Progenitor cell of endocrine pancreas (in vitro differentiated cells): ENCODE results near the gene PPP1R1C. TPM values are rescaled to one million over a fixed set of nuclear protein-coding genes. Genes with fewer than 3 reads are reported as not detected.

Experiments
- DNase-seq: peaks from one replicate; pipeline ENCODE4 v3.0.0; 2021; ENCODE audit warnings: low spot score; ENCODE audit not compliant: unreplicated experiment
- H3K27ac Mint-ChIP-seq: 2 replicates; pipeline ENCODE4 v1.8.0; 2021; ENCODE audit warnings: mild to moderate bottlenecking, moderate library complexity, mixed read lengths
- H3K27me3 Mint-ChIP-seq: 2 replicates; pipeline ENCODE4 v1.8.0; 2021; ENCODE audit warnings: mixed read lengths
- H3K36me3 Mint-ChIP-seq: 2 replicates; pipeline ENCODE4 v1.8.0; 2022; ENCODE audit warnings: mixed read lengths; ENCODE audit not compliant: insufficient read depth
- H3K4me1 Mint-ChIP-seq: 2 replicates; pipeline ENCODE4 v1.8.0; 2021; ENCODE audit warnings: low read depth, mixed read lengths
- H3K4me3 Mint-ChIP-seq: 2 replicates; pipeline ENCODE4 v1.8.0; 2021; ENCODE audit warnings: low read depth, mild to moderate bottlenecking, moderate library complexity, mixed read lengths
- H3K9me3 Mint-ChIP-seq: 2 replicates; pipeline ENCODE4 v1.8.0; 2021; ENCODE audit warnings: low read depth, mixed read lengths
- CTCF ChIP-seq: fragments of 200-600 bp; sonication (generic); IDR thresholded peaks from one replicate; pipeline ENCODE4 v1.5.0; 2021; ENCODE audit warnings: antibody characterized with exemption, mild to moderate bottlenecking; ENCODE audit not compliant: unreplicated experiment
- total RNA-seq: library from RNA; stranded (reverse); gene quantifications from 2 replicates; pipeline ENCODE4 v1.2.1, GENCODE V29; 2021

PPP1R1C gene
- total RNA-seq, 1 donor from 2014 or later: 5.6 TPM

DNA sequence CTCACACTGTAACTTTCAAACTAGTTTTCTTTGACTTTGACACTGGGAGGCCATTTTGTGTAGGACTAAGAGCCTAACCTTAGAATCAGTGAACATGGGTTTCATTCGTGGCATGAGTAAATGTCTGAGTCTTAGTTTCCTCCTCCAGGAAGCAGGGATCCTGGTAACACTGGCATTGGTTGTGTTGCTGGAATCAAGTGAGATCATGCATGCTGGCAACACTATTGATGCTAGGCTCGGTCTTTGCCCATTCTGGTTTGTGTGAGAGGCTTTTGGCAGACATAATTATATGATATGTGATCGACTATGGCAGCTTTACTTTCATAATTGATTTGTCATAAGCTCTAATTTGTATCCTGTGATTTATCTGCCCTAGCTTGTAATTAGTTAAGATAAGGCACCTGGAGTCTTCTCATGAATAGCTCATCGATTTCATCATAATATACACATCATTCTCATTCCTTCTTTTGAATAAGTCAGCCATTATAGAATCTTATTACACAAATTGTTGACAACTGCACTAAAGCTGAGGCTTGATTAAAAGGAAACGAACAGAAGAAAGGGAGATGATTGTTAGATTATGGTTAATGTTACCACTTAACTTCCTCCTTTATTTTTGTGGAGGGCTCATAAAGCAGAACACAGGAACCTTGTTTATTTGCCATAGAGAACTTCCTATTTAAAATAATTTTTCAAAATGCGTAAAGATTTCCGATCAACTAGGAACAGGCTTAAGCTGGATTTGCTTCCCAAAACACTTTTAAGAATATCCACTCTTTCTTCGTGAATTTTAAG lies 12.6 kb downstream of the PPP1R1C start:
- no peak overlapping the region for H3K4me3 Mint-ChIP-seq

DNA sequence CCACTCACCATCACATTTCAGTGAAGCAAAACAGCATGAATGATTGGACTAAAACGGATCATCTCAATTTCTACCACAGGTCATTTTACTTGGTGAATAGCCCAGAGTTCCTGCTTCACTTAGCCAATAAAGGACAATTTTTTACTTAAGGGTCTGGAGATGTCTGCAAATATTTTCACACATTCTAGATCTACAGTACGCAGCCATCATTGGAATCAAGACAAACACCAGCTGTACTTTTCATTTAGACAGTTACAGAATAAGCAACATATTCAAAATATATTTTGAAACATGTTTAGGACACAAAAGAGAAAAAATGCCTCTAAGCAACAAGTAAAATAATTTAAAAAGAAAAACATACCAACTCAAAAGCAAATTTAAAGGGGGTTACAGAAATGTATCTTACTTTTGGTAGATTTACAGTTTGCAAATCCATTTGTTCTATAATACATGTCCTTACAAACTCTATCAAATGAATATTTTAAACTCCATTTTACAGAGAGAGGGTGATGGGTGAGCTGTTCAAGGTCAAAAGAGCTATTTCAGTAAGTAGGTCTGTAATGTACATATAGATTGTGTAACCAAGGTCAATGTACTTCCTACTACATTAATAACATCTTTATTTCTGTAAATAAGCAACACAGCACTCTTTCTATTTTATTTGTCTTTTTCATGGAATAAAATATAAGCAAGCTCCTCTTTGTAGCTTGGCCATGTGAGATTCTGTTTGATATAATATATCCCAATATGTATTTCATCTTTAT lies 13.4 kb downstream of the PPP1R1C start:
- no peaks in the 10 kb centered on the region for H3K36me3 Mint-ChIP-seq
- no peak overlapping the region for H3K27ac Mint-ChIP-seq
- TF ChIP-seq CTCF: no peak
- H3K27me3 Mint-ChIP-seq: no peaks in the 10 kb centered on the region
- H3K4me1 Mint-ChIP-seq: no peaks in the 10 kb centered on the region
- no peak overlapping the region for H3K4me3 Mint-ChIP-seq
- no peak for DNase-seq
- H3K9me3 Mint-ChIP-seq: no peaks in the 10 kb centered on the region

More for the DNA sequence above, 12.6 kb downstream of the PPP1R1C start:
- TF ChIP-seq CTCF: no peak
- no peak for DNase-seq
- Mint-ChIP-seq H3K9me3 (no peaks in the 10 kb centered on the region), H3K4me1 (no peaks in the 10 kb centered on the region), H3K27ac (no peak overlapping the region), H3K36me3 (no peaks in the 10 kb centered on the region), H3K27me3 (no peaks in the 10 kb centered on the region)

GRCh38 chr2:181999911-182000310 lies 14.3 kb downstream of the PPP1R1C start:
- H3K4me1 Mint-ChIP-seq: no peaks in the 10 kb centered on the region

GRCh38 chr2:182004945-182005520 lies 19.4 kb downstream of the PPP1R1C start:
- peaks cover 8% of the 10 kb centered on the region for H3K9me3 Mint-ChIP-seq
- H3K4me1 Mint-ChIP-seq: no peaks in the 10 kb centered on the region
- H3K36me3 Mint-ChIP-seq: no peaks in the 10 kb centered on the region
- no peak overlapping the region for H3K4me3 Mint-ChIP-seq
- no peaks in the 10 kb centered on the region for H3K27me3 Mint-ChIP-seq
- no peak overlapping the region for H3K27ac Mint-ChIP-seq
- no peak for DNase-seq
- no peak for TF ChIP-seq CTCF

More at GRCh38 chr2:181999911-182000310, 14.3 kb downstream of the PPP1R1C start:
- no peaks in the 10 kb centered on the region for H3K9me3 Mint-ChIP-seq
- no peaks in the 10 kb centered on the region for H3K27me3 Mint-ChIP-seq
- no peak overlapping the region for H3K27ac Mint-ChIP-seq
- DNase-seq: no peak
- H3K4me3 Mint-ChIP-seq: no peak overlapping the region
- H3K36me3 Mint-ChIP-seq: no peaks in the 10 kb centered on the region
- TF ChIP-seq CTCF: no peak

DNA sequence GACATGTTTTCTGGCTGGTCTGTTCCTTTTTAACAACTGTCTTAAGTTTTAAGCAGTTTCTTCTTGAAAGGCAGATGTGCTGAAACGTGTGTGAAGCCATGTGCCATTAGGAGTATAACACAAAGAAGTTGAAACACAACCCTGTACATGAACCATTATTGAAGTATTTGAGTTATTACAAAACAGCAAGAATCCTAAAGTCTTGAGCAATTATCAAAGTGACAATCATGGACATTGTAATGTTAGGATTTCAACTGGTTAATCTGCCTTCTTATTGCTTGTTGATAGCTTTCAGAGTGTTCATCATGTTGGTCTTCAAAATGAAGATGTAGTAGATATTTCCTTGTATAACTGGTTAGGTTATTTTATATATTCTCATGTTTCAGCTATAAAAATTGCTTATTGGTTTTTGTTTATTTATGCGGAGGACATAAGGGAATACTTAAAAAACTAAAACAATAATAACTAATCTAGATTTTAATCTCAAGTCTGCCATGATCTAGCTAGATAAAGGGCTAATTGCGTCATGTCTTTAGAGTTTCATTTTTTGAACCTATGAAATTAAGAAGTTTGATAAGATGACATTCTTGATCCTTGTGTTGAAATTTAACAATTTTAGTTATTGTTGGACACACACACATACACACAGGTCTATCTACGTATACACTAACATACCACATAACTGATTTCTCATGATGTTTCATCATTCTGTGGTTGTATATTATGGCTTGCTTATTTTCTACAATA lies 21.1 kb downstream of the PPP1R1C start:
- TF ChIP-seq CTCF: no peak
- H3K36me3 Mint-ChIP-seq: no peaks in the 10 kb centered on the region
- no peak overlapping the region for H3K27ac Mint-ChIP-seq
- no peaks in the 10 kb centered on the region for H3K4me1 Mint-ChIP-seq
- no peak overlapping the region for H3K4me3 Mint-ChIP-seq
- H3K27me3 Mint-ChIP-seq: no peaks in the 10 kb centered on the region
- no peak for DNase-seq
- H3K9me3 Mint-ChIP-seq: peaks cover 19% of the 10 kb centered on the region
